Measurements from ENCODE around the gene AGTRAP.

DNA sequence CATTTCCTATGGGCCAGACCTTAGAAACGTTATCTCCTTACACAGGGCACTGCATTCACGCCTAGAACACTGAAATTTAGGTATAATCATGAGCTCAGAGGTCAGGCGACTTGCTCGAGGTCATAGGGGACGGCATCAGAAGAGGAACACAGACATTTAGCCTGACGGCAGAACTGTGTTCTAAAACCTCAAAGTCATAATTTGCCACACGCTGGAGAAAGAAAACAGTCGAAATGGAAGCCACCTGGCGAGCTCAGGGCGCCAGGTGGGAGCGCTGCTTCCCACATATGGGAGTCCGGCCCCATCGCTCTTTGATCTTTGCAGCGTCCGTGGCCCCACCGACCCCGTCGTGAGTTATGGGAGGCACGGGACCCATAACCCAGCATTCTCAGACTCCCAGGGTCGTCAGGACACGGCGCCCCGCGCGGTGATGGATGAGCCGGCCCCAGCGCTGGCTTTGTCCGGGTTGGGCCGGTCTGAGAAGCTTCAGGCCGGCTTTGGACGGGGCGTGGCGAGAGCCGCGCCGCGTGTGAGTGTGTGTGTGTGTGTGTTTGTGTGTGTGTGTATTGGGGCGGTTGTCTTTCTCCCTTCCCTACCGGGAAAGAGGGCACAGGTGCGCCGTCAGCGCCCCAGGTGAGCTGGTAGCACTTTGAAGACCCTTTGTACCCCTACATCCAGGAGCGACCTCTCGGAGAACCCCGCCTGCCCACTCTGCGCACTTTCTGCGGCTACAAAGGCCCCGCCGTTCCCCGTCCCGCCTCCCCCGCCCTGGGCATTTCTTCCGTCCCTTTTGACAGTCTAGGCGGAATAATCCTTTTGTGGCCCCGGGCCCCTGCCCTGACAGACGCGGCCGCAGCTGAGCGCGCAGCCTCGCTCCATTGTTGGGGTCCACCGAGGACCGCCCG, 45.3 kb upstream of the AGTRAP start:
- TF ChIP-seq CTCF (IDR thresholded peaks at IDR 0.05) = no peak
- no peak for TF ChIP-seq EP300 (IDR thresholded peaks at IDR 0.05)

All from ovary (tissue), 3 donors.